ENCODE measurements around the gene RXFP4.

The RXFP4 gene

GRCh38 chr1:155941845-155942531, 550 bp downstream of the RXFP4 start:
- Histone ChIP-seq H3K4me1 (ENCODE audit: control insufficient read depth, insufficient read depth, low read length, unreplicated experiment) (peaks cover 24% of the 10 kb centered on the region), H3K27ac (ENCODE audit: low read depth, low read length) (peak overlapping the region; percentile 15; the same call in 1 of the 2 replicates), H3K36me3 (ENCODE audit: insufficient read depth, low read length) (peaks cover 11% of the 10 kb centered on the region; the same call in 1 of the 2 replicates), H2AFZ (ENCODE audit: low read length, unreplicated experiment) (no peak overlapping the region), H3K79me2 (ENCODE audit: control insufficient read depth, insufficient read depth, low read length, unreplicated experiment) (no peaks in the 10 kb centered on the region), H3K27me3 (ENCODE audit: insufficient read depth, low read length) (no peaks in the 10 kb centered on the region), H3K4me3 (ENCODE audit: low read depth, low read length) (no peak overlapping the region)

GRCh38 chr1:155942578-155943141, 1.2 kb downstream of the RXFP4 start:
- H3K4me3 ChIP-seq (ENCODE audit: low read depth, low read length) = no peak overlapping the region
- peaks cover 24% of the 10 kb centered on the region for H3K4me1 ChIP-seq (ENCODE audit: control insufficient read depth, insufficient read depth, low read length, unreplicated experiment)
- no peak overlapping the region for H2AFZ ChIP-seq (ENCODE audit: low read length, unreplicated experiment)
- no peaks in the 10 kb centered on the region for H3K27me3 ChIP-seq (ENCODE audit: insufficient read depth, low read length)
- H3K79me2 ChIP-seq (ENCODE audit: control insufficient read depth, insufficient read depth, low read length, unreplicated experiment) = no peaks in the 10 kb centered on the region
- no peak overlapping the region for H3K27ac ChIP-seq (ENCODE audit: low read depth, low read length)
- H3K36me3 ChIP-seq (ENCODE audit: insufficient read depth, low read length) = peaks cover 11% of the 10 kb centered on the region; the same call in 1 of the 2 replicates

- H3K27ac ChIP-seq (ENCODE audit: low read depth, low read length) = no peak overlapping the region
- no peaks in the 10 kb centered on the region for H3K79me2 ChIP-seq (ENCODE audit: control insufficient read depth, insufficient read depth, low read length, unreplicated experiment)
- H3K36me3 ChIP-seq (ENCODE audit: insufficient read depth, low read length) = peaks cover 17% of the 10 kb centered on the region; the same call in 1 of the 2 replicates
- H3K4me3 ChIP-seq (ENCODE audit: low read depth, low read length) = no peak overlapping the region
- H2AFZ ChIP-seq (ENCODE audit: low read length, unreplicated experiment) = no peak overlapping the region
- no peaks in the 10 kb centered on the region for H3K27me3 ChIP-seq (ENCODE audit: insufficient read depth, low read length)
- H3K4me1 ChIP-seq (ENCODE audit: control insufficient read depth, insufficient read depth, low read length, unreplicated experiment) = peaks cover 24% of the 10 kb centered on the region
Measured at GRCh38 chr1:155944444-155944799, 3.0 kb downstream of the RXFP4 start.

GRCh38 chr1:155946633-155947219, 5.3 kb downstream of the RXFP4 start:
- Histone ChIP-seq H3K4me3 (ENCODE audit: low read depth, low read length) (no peak overlapping the region), H3K27ac (ENCODE audit: low read depth, low read length) (no peak overlapping the region), H2AFZ (ENCODE audit: low read length, unreplicated experiment) (no peak overlapping the region), H3K27me3 (ENCODE audit: insufficient read depth, low read length) (no peaks in the 10 kb centered on the region), H3K79me2 (ENCODE audit: control insufficient read depth, insufficient read depth, low read length, unreplicated experiment) (no peaks in the 10 kb centered on the region), H3K36me3 (ENCODE audit: insufficient read depth, low read length) (peaks cover 28% of the 10 kb centered on the region; the same call in 1 of the 2 replicates), H3K4me1 (ENCODE audit: control insufficient read depth, insufficient read depth, low read length, unreplicated experiment) (peaks cover 6% of the 10 kb centered on the region)

- H3K27ac ChIP-seq (ENCODE audit: low read depth, low read length) = no peak overlapping the region
- H2AFZ ChIP-seq (ENCODE audit: low read length, unreplicated experiment) = no peak overlapping the region
- H3K27me3 ChIP-seq (ENCODE audit: insufficient read depth, low read length) = no peaks in the 10 kb centered on the region
- H3K79me2 ChIP-seq (ENCODE audit: control insufficient read depth, insufficient read depth, low read length, unreplicated experiment) = no peaks in the 10 kb centered on the region
- H3K36me3 ChIP-seq (ENCODE audit: insufficient read depth, low read length) = peaks cover 28% of the 10 kb centered on the region; the same call in 1 of the 2 replicates
- peaks cover under 1% of the 10 kb centered on the region for H3K4me1 ChIP-seq (ENCODE audit: control insufficient read depth, insufficient read depth, low read length, unreplicated experiment)
- H3K4me3 ChIP-seq (ENCODE audit: low read depth, low read length) = no peak overlapping the region
Measured at GRCh38 chr1:155947292-155947691, 5.9 kb downstream of the RXFP4 start.

- Histone ChIP-seq H3K4me1 (ENCODE audit: control insufficient read depth, insufficient read depth, low read length, unreplicated experiment) (no peaks in the 10 kb centered on the region), H3K79me2 (ENCODE audit: control insufficient read depth, insufficient read depth, low read length, unreplicated experiment) (no peaks in the 10 kb centered on the region), H3K27ac (ENCODE audit: low read depth, low read length) (no peak overlapping the region), H3K27me3 (ENCODE audit: insufficient read depth, low read length) (no peaks in the 10 kb centered on the region), H3K36me3 (ENCODE audit: insufficient read depth, low read length) (peaks cover 28% of the 10 kb centered on the region; the same call in 1 of the 2 replicates), H3K4me3 (ENCODE audit: low read depth, low read length) (no peak overlapping the region), H2AFZ (ENCODE audit: low read length, unreplicated experiment) (no peak overlapping the region)
Measured at GRCh38 chr1:155947741-155948140, 6.3 kb downstream of the RXFP4 start.

- Histone ChIP-seq H3K27me3 (ENCODE audit: insufficient read depth, low read length) (no peaks in the 10 kb centered on the region), H3K36me3 (ENCODE audit: insufficient read depth, low read length) (peaks cover 35% of the 10 kb centered on the region), H3K4me1 (ENCODE audit: control insufficient read depth, insufficient read depth, low read length, unreplicated experiment) (no peaks in the 10 kb centered on the region), H2AFZ (ENCODE audit: low read length, unreplicated experiment) (no peak overlapping the region), H3K4me3 (ENCODE audit: low read depth, low read length) (no peak overlapping the region), H3K27ac (ENCODE audit: low read depth, low read length) (no peak overlapping the region), H3K79me2 (ENCODE audit: control insufficient read depth, insufficient read depth, low read length, unreplicated experiment) (no peaks in the 10 kb centered on the region)
Measured at GRCh38 chr1:155950829-155951228, 9.4 kb downstream of the RXFP4 start.

- H3K36me3 ChIP-seq (ENCODE audit: insufficient read depth, low read length) = peaks cover 25% of the 10 kb centered on the region
- no peaks in the 10 kb centered on the region for H3K79me2 ChIP-seq (ENCODE audit: control insufficient read depth, insufficient read depth, low read length, unreplicated experiment)
- H3K4me3 ChIP-seq (ENCODE audit: low read depth, low read length) = no peak overlapping the region
- no peak overlapping the region for H3K27ac ChIP-seq (ENCODE audit: low read depth, low read length)
- H2AFZ ChIP-seq (ENCODE audit: low read length, unreplicated experiment) = no peak overlapping the region
- no peaks in the 10 kb centered on the region for H3K27me3 ChIP-seq (ENCODE audit: insufficient read depth, low read length)
- H3K4me1 ChIP-seq (ENCODE audit: control insufficient read depth, insufficient read depth, low read length, unreplicated experiment) = no peaks in the 10 kb centered on the region
Measured at GRCh38 chr1:155951753-155952504, 10.5 kb downstream of the RXFP4 start.

- no peak overlapping the region for H3K27ac ChIP-seq (ENCODE audit: low read depth, low read length)
- H3K4me1 ChIP-seq (ENCODE audit: control insufficient read depth, insufficient read depth, low read length, unreplicated experiment) = no peaks in the 10 kb centered on the region
- H3K4me3 ChIP-seq (ENCODE audit: low read depth, low read length) = no peak overlapping the region
- H3K27me3 ChIP-seq (ENCODE audit: insufficient read depth, low read length) = no peaks in the 10 kb centered on the region
- H2AFZ ChIP-seq (ENCODE audit: low read length, unreplicated experiment) = no peak overlapping the region
- peaks cover 30% of the 10 kb centered on the region for H3K36me3 ChIP-seq (ENCODE audit: insufficient read depth, low read length)
- no peaks in the 10 kb centered on the region for H3K79me2 ChIP-seq (ENCODE audit: control insufficient read depth, insufficient read depth, low read length, unreplicated experiment)
Measured at GRCh38 chr1:155952505-155952890, 11.1 kb downstream of the RXFP4 start.

- H3K79me2 ChIP-seq (ENCODE audit: control insufficient read depth, insufficient read depth, low read length, unreplicated experiment) = no peaks in the 10 kb centered on the region
- peaks cover 31% of the 10 kb centered on the region for H3K36me3 ChIP-seq (ENCODE audit: insufficient read depth, low read length)
Measured at GRCh38 chr1:155954645-155955044, 13.2 kb downstream of the RXFP4 start.

More at GRCh38 chr1:155954645-155955044, 13.2 kb downstream of the RXFP4 start:
- Histone ChIP-seq H3K27ac (ENCODE audit: low read depth, low read length) (no peak overlapping the region), H3K27me3 (ENCODE audit: insufficient read depth, low read length) (no peaks in the 10 kb centered on the region), H2AFZ (ENCODE audit: low read length, unreplicated experiment) (no peak overlapping the region), H3K4me3 (ENCODE audit: low read depth, low read length) (no peak overlapping the region), H3K4me1 (ENCODE audit: control insufficient read depth, insufficient read depth, low read length, unreplicated experiment) (no peaks in the 10 kb centered on the region)

All from ACC112 (cell line).